Fibroblast of mammary gland (primary cell): Measurements from ENCODE around the gene ESF1.
A peak's percentile ranks its signal among the peaks of the same experiment; 100 is the strongest.

Source experiments
- DNase-seq: peaks from one replicate; pipeline ENCODE4 v3.0.0-alpha.2; 2010; ENCODE audit warnings: low read depth
- H3K4me3 ChIP-seq: 2 replicates; pipeline ENCODE4 v1.5.1; 2011; ENCODE audit warnings: low read depth, mild to moderate bottlenecking, low read length, moderate library complexity; ENCODE audit not compliant: control insufficient read depth
- TF ChIP-seq, protein P1 (sequence below): conservative IDR thresholded peaks from 2 replicates; pipeline ENCODE4 v1.5.1; 2011; ENCODE audit warnings: low read depth, low read length, inconsistent platforms; ENCODE audit not compliant: control insufficient read depth, insufficient read depth

ESF1 gene

DNA sequence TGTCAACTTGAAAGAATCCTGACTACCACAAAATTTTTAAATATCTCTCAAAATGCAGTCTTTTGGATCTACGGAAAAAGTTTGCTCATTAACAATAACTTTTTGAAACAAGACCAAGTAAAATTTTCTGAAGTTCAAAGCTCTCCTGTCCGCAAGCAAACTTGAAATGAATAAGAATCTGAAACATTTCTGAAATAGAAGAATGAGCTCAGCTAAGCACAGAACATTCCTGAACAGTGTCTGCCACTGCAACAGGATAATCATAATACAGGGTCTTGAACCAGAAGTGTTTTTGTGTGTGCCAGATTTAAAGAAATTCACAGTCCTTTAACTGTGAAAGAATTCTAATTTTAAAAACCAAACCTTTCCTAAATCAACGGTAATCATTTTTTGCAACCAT lies 96.9 kb downstream of the ESF1 start:
- no peak overlapping the region for H3K4me3 ChIP-seq
- no peak for DNase-seq
- TF ChIP-seq, protein P1, sequence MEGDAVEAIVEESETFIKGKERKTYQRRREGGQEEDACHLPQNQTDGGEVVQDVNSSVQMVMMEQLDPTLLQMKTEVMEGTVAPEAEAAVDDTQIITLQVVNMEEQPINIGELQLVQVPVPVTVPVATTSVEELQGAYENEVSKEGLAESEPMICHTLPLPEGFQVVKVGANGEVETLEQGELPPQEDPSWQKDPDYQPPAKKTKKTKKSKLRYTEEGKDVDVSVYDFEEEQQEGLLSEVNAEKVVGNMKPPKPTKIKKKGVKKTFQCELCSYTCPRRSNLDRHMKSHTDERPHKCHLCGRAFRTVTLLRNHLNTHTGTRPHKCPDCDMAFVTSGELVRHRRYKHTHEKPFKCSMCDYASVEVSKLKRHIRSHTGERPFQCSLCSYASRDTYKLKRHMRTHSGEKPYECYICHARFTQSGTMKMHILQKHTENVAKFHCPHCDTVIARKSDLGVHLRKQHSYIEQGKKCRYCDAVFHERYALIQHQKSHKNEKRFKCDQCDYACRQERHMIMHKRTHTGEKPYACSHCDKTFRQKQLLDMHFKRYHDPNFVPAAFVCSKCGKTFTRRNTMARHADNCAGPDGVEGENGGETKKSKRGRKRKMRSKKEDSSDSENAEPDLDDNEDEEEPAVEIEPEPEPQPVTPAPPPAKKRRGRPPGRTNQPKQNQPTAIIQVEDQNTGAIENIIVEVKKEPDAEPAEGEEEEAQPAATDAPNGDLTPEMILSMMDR: no peak

DNA sequence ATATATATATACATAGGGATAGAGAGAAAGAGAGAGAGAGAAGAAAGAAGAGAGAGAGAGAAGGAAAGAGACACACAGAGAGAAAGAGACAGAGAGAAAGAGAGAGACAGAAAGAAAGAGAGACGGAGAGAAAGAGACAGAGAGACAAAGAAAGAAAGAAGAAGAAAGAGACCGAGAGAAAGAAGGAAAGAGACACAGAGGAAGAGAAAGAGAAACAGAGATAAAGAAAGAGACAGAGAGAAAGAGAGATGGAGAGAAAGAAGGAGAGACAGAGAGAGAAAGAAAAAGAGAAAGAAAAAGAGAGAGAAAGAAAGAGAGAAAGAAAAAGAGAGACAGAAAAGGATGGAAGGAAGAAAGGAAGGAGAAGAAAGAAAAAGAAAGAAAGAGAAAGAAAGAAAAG lies 99.1 kb downstream of the ESF1 start:
- no peak for DNase-seq
- no peak overlapping the region for H3K4me3 ChIP-seq
- TF ChIP-seq, protein P1: no peak

DNA sequence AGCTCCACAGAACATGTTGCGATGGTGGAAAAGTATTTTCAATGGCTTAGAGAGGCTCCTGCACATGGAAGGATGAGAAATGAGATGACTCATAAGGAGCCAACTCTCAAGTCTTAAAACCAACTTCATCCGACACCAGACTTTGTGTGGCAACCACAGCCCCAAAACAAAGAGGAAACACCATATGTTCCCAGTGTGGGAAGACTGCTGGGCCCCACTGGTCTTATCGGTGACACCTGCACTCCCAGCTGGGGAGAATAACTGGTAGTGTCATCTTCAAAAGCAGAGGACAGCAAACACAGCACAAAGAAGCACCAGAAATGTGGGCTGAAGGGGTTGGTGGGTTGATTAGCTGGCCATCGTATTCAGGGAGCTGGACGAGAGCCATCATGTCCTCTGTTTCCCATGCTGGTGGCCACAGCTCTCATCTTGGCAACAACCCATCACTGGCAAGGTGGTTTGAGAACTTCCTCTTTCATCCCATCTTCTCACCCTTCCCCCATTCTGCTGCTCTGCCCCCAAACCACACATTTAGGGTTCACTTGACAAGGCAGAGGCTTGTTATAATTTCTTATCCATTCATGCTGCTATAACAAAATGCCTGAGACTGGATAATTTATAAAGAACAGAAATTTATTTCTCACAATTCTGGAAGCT lies 100.0 kb downstream of the ESF1 start:
- TF ChIP-seq, protein P1: no peak
- no peak overlapping the region for H3K4me3 ChIP-seq
- DNase-seq: peak; percentile 20

DNA sequence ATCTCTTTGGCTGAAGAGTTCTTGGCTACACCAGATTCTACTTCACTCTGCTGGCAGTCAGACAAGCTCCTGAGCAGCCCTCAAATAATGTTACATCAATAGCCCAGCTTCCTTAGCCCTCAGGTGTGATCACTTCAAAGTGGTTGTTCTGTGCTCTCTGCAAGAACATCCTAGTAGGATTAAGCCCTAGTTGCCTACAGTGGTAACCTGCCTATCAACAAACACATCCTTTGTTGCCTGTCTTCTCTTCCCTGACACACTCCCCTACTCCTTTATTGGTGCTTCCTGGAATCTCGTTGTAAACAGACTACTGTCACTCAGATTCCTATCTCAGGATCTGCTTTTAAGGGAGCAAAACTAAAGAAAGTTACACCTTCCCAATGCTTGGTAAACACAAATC lies 100.9 kb downstream of the ESF1 start:
- no peak for DNase-seq
- no peak overlapping the region for H3K4me3 ChIP-seq
- TF ChIP-seq, protein P1: no peak

DNA sequence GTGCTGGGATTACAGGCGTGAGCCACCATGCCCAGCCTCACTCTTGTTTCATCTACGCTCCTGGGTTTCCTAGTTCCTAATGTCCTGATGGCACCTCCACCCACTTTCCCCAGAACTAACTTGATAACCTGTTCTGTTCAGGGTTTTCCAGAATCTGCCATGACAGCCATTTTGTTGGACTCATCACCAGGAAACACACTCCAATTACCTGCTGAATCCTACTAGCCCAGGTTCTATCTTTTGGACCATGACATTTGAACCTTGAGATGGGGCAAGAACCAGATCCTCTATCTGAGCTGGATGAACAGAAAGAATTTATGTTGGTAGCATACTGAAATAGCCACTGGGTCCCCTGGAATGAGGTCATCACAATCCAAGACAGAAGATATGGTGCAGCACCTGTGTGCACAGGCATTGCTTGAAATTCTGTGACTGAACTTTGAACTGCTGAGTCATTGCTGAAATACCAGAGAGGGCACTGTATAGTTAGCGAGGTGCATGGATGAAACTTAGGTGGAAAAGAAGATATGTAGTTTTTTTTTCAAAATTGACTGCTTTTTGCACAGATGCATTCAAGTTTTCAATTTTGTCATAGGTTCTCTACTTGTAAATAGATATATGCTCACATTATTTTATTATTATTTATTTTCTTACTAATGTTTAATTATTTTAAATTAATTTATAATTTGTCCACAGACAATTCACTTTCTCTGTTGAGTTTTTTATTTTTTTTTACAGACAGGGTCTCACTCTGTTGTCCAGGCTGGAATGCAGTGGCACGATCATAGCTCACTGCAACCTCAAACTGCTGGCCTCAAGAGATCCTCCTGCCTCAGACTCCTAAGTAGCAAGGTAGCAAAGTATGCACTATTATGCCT lies 103.2 kb downstream of the ESF1 start:
- TF ChIP-seq, protein P1: no peak
- DNase-seq: no peak
- no peak overlapping the region for H3K4me3 ChIP-seq

DNA sequence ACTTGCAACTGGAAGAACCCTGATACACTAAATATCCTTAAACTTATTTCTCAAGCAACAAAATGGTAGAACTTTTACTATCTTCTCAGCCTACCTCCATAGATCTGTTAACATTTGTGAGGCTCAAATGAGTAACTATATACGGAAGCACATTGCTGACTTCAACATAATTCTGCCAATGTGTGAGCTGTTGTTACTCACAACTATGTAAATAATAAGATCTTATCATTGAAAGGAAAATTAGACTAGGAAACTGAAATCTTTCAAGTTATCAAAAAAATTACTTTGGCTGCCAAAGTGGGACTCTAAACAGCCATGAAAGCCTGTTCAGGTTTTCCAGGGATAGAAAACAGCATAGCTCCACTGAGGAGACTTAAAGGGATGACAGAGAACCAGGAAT lies 105.8 kb downstream of the ESF1 start:
- TF ChIP-seq, protein P1: no peak
- no peak for DNase-seq
- no peak overlapping the region for H3K4me3 ChIP-seq
